Stimulated activated CD8-positive, alpha-beta memory T cell treated with anti-CD3 and anti-CD28 coated beads, Interleukin-12 subunit alpha, Interleukin-12 subunit beta, amount 100 ng/mL, for 1 hour (primary cell): ENCODE data around the gene LAMB3.

ENCODE experiments used
- DNase-seq: peaks from one replicate; pipeline ENCODE4 v3.0.0-alpha.2; 2020; ENCODE audit warnings: low read depth

LAMB3 gene

DNA sequence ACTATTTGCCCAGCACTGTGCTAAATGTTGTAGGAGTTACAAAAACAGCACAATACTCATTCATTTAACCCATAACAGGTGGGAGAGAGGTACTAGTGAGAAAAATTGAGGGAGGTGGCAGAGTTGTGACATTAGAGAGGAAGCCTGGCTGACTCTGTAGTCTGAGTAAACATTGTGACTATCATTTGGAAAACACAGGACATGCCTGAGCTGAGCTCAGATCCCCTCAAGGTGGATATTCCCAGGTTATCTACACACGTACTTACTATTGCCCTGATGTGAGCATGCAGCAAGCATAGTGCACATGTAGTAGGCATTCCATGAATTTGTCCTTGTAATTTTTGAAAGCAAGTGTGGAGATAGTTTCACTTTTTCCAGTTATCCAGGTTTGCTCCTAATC, 57.8 kb downstream of the LAMB3 start:
- no peak for DNase-seq

DNA sequence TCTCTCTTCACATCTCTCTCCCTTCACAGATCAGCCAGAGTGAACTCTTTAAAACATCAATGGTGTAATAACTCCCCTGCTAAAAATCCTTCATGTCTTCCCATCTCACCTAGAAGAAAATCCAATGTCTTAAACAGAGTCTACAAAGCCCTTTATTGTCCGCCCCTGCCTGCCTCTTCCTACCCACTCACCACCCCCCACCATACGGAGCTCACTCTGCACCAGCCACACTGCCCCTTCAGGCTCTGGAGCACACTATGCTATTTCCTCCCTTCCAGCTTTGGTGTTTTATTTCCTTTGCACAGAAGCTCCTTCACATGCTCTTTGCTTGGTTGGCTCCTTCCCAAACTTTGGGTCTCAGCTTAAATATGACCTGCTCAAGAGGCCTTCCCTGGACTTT, 58.5 kb downstream of the LAMB3 start:
- no peak for DNase-seq

DNA sequence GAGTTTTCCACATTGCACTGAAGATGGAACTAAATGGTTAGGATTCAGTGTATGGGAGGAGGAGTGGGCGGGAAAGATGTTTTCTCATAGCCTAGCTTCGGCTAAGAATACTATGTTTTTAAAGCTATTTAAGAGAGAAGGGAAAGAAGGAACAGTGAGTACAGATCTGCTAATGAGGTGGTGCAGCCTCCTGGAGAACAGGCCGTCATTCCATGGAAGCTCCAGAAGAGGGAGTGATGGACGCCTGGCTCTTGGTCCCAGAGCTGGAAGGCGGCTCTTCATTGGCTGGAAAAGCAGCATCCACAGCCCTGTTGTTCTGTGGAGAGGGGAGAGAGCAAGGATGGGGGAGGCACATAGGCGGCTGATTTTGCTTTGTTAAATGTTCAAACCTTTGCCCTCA, 61.8 kb downstream of the LAMB3 start:
- no peak for DNase-seq

DNA sequence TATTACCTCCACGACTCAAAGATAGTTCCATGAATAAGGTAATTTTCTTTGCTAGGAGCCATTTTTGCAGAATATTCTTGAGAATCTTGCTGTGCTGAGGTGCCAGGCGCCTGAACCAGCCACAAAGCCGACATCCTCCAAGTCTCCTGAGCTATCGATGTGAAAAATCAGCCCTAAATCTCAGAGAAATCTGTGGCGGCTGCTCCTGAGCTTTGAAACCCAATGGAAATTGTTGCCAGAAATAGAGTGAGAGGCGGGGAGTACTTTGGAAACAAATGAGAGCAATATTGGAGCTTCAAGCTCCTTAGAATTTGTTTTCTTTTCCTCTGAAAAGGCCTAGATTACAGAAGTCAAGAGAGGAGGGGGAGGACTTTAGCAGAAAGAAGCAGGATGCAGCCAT, 62.4 kb downstream of the LAMB3 start:
- DNase-seq = no peak

DNA sequence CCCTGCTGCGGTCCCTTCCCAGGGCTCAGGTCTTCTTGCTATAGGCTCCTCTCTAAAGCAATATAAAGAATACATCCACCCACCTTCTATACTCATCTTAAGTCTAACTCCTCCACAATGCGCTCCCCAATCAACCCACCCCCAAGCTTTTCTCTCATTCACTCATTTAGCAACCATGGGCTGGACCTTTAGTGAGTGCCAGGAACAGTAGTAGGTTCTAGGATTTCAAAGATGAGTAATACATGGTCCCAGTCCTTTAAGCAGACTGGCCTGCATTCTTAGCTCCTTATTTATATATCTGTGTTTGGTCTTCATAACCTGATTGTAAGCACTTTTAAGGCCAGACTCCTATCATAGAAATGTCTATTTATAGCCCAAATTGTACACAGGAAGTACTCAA, 62.8 kb downstream of the LAMB3 start:
- DNase-seq = no peak

DNA sequence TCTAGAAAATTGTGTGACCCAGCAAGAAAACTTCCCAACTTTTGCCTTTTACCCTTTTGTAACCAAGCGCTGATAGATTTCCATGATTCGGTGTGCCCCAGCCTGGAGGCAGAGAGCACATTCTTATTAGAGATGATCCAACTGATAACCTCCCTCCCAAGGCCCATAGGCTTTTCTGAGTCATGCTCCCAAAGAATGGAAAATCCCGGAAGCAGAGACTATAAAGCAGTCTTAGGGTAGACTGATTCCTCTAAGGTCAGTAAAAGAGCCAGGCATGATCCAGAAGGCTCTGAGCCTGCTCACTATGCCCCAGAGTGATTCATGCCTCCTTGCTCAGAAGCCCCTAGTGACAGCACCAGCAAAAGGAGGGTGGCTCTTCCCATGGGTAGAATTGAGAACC, 64.4 kb downstream of the LAMB3 start:
- no peak for DNase-seq

DNA sequence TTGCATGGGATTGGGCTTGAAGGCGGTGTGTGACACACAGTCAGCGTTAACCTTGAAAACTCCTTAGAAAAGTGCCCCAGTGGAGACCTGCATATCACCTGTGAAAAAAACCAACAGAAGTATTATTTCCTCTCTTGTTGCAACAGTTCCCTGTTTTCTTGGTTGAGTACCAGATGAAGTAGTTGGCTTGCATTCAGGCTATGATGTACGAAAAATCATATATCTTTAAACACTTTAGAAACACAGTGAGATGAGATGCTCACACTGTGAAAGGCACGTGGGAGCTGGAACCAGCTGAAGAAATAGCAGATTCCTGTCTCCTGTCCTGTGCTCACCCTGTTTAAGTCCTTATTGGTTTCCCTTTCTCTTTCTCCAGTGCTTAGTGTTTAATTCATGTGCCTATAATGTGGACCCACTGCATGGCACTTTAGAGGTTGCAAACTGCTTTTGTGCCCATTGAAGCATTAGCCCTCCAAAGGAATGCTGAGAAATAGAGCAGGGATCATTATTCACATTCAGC, 65.9 kb downstream of the LAMB3 start:
- DNase-seq = no peak

DNA sequence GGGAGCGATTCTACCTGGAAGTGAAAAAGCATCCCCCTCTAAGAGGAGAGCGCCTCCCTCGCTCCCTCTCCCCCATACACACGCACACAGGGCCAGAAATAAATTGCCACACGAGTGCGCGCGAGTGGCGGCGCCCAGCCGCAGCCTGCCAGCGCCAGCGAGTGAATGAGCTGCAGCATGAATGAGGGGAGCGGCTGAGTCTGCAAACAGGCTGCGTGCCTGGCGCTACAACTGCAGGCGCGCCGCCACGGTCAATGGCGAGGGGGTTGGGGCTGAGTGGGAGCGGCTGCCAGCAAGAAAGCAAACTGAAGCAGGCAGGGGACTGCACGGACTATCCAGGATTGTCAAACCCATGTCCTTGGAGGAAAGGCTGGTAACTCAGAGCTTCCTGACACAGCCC, 66.6 kb downstream of the LAMB3 start:
- no peak for DNase-seq

DNA sequence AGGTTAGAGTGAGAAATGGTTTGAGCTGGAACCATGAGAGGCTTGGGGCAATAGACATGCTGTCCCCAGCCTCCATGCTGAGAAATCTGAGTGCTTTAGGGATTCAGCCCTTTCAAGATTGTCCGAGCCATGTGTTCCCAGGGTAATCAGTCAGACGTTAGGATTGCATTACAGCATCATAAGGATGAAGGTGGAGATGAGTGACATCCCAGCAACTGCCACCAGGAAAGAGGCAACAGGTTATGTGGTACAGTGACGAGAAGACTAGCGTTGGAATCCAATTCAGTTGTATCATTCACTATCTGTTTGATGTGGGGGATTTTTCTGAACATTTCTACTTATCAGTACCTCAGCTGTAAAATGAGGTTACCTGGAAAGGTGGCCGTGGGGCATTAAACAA, 67.0 kb downstream of the LAMB3 start:
- DNase-seq = no peak

DNA sequence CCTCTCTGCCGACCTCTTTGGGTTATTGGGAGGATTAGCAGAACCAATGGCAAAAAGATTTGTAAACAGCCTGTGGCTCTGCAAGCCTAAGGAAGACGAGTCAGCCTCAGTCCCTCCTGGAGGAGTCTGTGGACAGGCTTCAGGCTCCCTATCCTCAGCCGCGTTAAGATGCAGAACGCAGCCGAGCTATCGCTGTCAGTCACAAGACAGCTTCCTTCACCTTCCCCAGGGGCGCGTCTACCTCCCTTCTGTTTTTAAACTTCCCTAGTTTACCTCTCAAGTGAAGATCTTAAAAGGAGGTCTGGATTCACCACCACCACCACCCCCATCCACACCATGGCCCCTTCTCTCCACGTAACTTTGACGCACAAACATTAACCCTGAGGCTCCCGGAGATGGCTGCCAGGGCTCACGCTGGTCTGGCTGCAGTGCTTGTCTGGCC, 68.0 kb downstream of the LAMB3 start:
- DNase-seq = no peak

DNA sequence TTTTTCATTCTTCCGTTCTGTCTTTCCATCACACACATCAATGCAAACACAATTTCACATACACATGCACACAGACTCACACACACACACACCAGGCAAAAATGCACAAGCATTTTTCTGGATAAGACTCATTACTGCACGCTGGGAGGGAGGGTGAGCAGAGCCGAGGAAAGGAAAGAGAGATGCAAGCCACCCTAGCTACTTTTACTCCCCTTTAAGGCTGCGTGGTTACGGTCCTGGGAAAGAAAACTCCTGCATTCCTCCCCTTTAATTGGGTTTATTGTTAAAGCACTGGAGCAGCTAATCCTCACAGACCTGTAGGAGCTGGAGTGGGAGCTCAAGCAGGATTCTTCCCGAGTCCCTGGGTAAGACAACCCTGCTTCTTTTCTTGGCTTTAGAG, 68.8 kb downstream of the LAMB3 start, which contains the start of gene CAMK1G:
Gene CAMK1G, plus strand, starts transcription at position 307 of the 400 bp plus-strand sequence. CDS start 11,270 bp downstream, outside the sequence.
- DNase-seq = no peak

DNA sequence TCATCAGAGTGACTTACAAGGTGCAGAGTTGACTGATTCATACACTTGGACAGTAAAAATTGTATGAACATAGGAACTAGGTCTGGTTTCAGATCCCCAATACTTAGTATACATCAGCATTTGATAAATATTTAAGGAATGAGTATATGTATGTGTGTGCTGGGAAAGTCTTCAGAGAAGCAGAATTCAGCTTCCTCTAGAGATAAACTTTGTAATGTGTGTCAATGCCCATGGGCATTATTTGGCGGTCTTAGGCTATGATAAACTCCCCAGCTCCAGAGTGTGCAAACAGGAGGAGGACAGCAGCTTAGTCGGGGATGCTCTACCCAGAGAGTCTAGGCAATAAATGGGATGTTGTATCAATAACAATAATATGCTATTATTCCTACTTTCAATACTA, 71.6 kb downstream of the LAMB3 start:
- DNase-seq = no peak

DNA sequence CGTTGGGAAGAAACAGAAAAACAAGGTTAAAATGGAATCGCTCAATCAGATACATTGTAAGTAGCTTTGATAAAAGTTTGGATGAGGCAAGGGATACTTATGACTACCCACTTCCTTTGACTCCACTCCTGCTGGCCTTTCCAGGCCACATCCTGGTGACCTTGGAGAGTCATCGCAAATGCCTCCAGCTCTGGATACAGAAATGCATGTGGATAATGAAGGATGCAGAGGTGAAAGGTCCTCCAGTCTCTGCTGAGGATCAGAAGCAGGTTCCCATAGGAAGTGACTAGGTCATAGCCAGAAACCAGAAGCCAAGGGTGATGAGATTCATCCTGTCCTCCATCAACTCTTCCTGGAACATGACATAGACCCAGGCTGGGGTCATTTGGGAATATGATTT, 74.9 kb downstream of the LAMB3 start:
- no peak for DNase-seq

DNA sequence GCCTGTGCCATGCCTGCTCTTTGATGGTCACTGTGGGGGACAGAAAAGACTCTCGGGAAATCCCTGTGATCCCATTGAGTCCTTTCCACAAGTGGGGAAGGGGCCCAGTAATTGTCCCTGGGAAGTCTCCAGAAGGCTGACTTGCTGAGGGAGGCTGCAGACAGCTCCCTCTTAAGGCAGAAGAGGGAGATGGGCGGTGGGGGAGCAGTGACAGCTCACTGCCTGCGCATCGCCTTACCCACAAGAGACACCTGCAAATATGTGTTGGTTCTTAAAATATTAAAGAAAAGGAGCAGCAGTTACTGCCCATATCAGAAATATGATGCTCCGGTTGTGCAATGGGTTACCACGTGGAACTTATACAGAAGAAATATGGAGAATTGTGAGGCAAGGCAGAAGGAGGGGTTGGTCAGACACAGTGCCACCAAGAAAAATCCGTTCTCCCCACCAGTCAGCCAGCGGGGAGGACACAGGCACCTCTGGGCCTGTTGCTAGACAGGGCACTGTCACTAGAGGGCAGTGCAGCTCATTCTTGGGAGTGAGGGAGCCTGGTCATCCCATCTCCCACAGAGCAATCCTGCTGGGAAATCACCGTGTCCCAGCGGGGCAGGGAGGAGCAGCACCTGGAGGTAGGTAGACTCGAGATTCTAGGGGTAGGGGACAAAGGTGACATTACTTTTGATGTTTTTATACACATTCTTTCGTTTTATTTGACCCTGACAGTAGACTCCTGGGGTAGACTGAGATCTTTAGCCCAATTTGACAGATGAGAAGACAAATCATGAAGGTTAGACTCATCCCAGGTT, 75.6 kb downstream of the LAMB3 start:
- peak; percentile 33 for DNase-seq

DNA sequence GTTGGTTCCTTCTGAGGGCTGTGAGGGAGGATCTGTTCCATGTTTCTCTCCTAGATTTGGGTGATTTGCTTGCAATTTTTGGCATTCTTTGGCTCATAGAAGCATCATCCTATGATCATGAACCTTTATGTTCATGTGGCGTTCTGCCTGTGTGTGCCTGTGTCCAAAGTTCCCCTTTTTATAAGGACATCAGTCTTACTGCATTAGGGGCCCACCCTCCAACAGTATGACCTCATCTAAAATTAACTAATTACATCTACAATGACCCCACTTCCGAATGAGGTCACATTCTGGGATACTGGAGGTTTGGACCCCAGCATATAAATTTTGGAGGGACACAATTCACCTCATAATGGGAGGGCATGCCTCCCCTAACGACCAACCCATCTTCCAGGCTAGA, 81.5 kb downstream of the LAMB3 start:
- DNase-seq = no peak

DNA sequence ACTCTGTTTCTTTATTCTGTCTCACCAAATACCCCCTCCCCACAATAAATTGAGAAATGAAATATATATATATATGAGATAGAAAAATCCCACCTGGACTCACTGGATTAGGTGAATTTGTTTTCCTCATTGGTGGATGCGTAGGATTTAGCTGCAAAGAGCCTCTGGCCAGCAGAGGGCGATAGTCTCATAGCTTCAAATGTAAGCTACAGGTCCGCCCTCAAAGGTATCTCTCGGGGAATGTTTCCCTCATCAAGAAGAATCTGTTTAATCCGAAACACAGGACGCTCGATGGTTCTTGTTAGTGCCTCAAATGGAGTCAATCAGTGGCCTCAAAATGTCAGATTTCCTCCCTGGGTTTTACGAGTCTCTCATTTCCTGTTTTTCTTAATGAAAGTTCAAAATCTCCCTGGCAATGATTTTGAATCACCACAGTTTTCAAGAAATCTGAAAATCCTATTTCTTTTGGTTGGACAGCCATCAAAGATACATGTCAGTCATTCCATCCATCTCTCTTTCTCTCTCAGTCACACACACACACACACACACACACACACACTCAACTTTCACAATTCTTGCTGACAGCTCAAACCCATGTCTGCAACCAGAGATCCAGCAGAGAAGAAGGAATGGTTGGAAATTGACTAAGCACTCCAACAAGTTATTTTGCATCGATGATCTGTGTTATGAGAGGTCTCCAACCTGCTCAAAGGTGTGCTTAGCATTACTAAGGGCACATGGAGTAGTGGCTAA, 82.6 kb downstream of the LAMB3 start:
- DNase-seq = peak; percentile 58

DNA sequence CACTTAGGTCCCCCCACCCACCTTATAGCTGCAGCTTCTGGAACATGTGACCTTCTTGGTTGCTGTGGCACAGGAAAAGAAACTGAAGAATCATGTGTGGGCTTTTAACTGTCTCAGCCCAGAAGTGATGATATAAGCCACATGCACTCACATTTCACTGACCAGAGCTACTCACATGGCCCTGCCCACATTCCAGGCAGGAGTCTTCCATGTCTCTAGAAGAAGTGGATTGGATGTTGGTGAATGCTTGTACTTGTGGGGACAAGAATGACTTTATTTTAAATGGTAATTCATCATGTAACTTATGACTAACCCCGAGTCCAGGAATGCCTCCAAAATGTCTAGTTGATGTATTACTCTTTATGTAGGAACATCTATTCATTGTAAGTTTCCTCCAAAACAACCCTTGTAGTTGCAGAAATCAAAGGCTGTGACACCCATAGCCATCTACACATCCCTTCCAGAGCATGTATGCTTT, 84.5 kb downstream of the LAMB3 start:
- no peak for DNase-seq

DNA sequence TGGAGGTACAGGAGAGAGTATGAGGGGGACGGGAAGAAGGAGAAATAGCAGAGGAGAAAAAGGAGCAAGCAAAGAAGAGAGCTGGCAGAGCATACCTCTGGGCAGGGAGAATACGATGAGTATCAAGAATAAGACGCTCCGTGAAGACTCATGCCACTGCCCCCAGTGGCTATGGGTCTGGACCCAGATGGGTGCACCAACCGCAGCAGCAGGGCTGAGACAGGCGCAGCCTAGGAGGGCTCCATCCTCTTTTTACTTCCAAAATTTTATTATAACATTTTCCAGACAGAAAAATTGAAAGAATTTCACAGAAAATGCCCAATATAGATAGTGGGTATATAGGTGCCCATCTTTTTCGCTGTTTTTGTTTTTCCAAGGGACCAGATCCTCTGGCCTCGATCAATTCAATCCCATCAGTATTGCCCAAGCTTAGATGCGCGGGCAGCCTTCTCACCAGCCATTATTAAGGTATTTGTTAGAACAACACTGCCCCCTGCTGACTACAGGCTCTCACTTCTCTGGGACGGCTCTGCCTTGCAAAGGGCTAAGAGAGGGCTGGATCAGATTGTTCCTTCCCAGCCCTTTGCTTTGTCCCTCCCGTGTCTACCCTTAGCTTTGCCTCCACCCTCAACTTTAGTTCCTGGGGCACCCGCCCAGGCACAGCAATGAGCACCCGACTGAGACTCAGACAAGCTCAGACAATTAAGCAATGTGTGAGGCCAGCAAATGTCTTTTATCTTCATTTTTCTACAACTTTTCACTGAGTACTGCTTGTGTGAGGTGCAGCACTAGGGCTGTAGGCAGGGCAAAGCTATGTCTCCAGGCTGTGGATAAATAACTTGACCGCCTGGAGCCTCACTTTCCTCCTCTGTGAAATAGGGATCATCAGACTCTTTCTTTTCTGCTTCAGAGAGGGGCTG, 86.2 kb downstream of the LAMB3 start:
- DNase-seq = peak; percentile 58
